ENCODE results near the gene EMC9. TPM values are rescaled to one million over a fixed set of nuclear protein-coding genes. Genes with fewer than 3 reads are reported as not detected.

The EMC9 gene
- total and polyA plus RNA-seq, 7 experiments from 2014 or later = 9.0 to 25.5 (median 13.4) TPM

DNA sequence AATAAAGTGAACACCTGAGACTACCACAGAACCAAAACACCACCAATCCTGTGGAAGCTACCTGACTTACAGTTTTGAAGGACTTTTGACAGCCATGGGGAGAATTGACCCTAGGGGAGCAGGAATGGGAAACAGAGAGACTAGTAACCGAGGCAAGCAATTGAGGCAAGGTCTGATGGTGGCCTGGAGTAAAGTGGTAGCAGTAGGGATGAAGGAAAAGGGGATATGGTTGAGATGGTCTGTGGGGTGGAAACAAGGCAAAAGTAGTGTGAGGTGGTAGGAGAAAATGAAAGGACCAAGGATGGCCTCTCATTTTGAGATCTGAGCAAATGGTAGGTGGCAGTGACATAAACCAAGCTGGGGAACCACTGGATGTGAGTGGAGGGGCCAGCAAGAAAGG is 15.4 kb upstream of the EMC9 start:
- Histone ChIP-seq H3K4me1 (ENCODE audit: control insufficient read depth in 2 of 2, insufficient read depth in 2 of 2, low read length in 2 of 2) (peaks cover 9% of the 10 kb centered on the region in 2 donors), H3K36me3 (ENCODE audit: control insufficient read depth in 2 of 3, insufficient read depth in 3 of 3, low read length in 3 of 3) (peaks cover 23 to 69% (median 26%) of the 10 kb centered on the region in 3 experiments), H3K27ac (ENCODE audit: low read depth, low read length) (no peak overlapping the region), H3K9me3 (ENCODE audit: control insufficient read depth in 2 of 3, low read length in 3 of 3) (no peaks in the 10 kb centered on the region), H3K27me3 (ENCODE audit: control insufficient read depth in 2 of 2, insufficient read depth in 2 of 2, low read length in 2 of 2) (no peaks in the 10 kb centered on the region), H3K4me3 (ENCODE audit: low read length) (no peak overlapping the region)
- ChIA-PET CTCF (interaction anchor here (0.6 kb wide), 1 partner anchor 47 kb away, joined by 4 read pairs; no protein-coding TSS in a partner anchor), POLR2A (interaction anchor here (1.0 to 1.7 kb wide), 3 partner anchors 10 to 59 kb away, joined by 3 to 7 read pairs (median 3); partner anchors contain the start of genes IPO4 and MDP1)
- H3K36me3 Mint-ChIP-seq = peaks cover 6 to 55% (median 27%) of the 10 kb centered on the region in 5 donors
- DNase-seq = no peak
- peaks cover 0 to 4% (median 0%) of the 10 kb centered on the region in 5 donors for H3K27me3 Mint-ChIP-seq
- intact Hi-C loops (cut with micrococcal nuclease) = no loop called here
- no peak overlapping the region for H3K4me3 Mint-ChIP-seq
- peak overlapping the region; percentile 46 to 100 (median 75) for H3K27ac Mint-ChIP-seq
- peaks cover 0 to 4% (median 0%) of the 10 kb centered on the region in 11 donors for H3K9me3 Mint-ChIP-seq
- peaks cover 11 to 33% (median 21%) of the 10 kb centered on the region in 7 donors for H3K4me1 Mint-ChIP-seq
- no peak for ATAC-seq

DNA sequence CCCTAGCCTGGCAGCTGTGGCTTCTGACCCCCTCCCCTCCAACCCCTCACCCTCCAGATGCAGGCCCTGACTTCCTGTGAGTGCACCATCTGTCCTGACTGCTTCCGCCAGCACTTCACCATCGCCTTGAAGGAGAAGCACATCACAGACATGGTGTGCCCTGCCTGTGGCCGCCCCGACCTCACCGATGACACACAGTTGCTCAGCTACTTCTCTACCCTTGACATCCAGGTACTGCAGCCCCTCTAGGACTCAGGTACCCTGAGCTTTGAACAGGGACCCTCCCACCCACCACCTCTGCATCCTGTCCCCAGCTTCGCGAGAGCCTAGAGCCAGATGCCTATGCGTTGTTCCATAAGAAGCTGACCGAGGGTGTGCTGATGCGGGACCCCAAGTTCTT is 13.7 kb upstream of the EMC9 start:
- intact Hi-C loops (cut with micrococcal nuclease) = no loop called here
- ChIA-PET POLR2A (interaction anchor here (0.5 to 1.7 kb wide), 8 partner anchors 8 to 88 kb away, joined by 3 to 8 read pairs (median 4); partner anchors contain the start of genes DCAF11, MDP1, NRL and PSME1), CTCF (interaction anchor here (1.2 kb wide), 1 partner anchor 9 kb away, joined by 5 read pairs; no protein-coding TSS in a partner anchor)
- Mint-ChIP-seq H3K27me3 (no peaks in the 10 kb centered on the region), H3K9me3 (no peaks in the 10 kb centered on the region), H3K27ac (peak overlapping the region in 5 of 9 donors; percentile 38 to 81 (median 61)), H3K36me3 (peaks cover 6 to 50% (median 25%) of the 10 kb centered on the region in 5 donors), H3K4me3 (no peak overlapping the region), H3K4me1 (peaks cover 0 to 25% (median 11%) of the 10 kb centered on the region in 7 donors)
- ATAC-seq = no peak
- Histone ChIP-seq H3K9me3 (ENCODE audit: control insufficient read depth in 2 of 3, low read length in 3 of 3) (no peaks in the 10 kb centered on the region), H3K27ac (ENCODE audit: low read depth, low read length) (peak overlapping the region; percentile 47), H3K4me3 (ENCODE audit: low read length) (no peak overlapping the region), H3K4me1 (ENCODE audit: control insufficient read depth in 2 of 2, insufficient read depth in 2 of 2, low read length in 2 of 2) (peaks cover under 1 to 1% of the 10 kb centered on the region in 2 donors), H3K27me3 (ENCODE audit: control insufficient read depth in 2 of 2, insufficient read depth in 2 of 2, low read length in 2 of 2) (no peaks in the 10 kb centered on the region), H3K36me3 (ENCODE audit: control insufficient read depth in 2 of 3, insufficient read depth in 3 of 3, low read length in 3 of 3) (peaks cover 27 to 77% (median 41%) of the 10 kb centered on the region in 3 experiments)
- DNase-seq = no peak

DNA sequence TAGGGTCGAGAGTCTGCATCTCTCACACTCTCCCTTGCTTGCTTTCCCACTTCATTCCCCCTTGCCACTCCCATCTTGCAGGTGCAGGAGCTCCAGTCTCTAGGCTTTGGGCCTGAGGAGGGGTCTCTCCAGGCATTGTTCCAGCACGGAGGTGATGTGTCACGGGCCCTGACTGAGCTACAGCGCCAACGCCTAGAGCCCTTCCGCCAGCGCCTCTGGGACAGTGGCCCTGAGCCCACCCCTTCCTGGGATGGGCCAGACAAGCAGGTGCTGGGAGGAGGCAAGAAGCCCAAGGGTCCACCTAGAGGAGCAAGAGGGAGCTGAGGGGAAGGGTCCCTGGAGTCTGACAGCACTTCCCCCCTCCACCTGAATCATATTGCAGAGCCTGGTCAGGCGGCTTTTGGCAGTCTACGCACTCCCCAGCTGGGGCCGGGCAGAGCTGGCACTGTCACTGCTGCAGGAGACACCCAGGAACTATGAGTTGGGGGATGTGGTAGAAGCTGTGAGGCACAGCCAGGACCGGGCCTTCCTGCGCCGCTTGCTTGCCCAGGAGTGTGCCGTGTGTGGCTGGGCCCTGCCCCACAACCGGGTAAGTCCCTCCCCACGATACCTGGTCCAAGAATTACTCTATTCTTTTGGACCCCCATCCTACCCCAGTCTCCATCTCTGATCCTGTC is 10.2 kb upstream of the EMC9 start:
- Mint-ChIP-seq H3K36me3 (peaks cover 0 to 48% (median 24%) of the 10 kb centered on the region in 5 donors), H3K27me3 (no peaks in the 10 kb centered on the region), H3K4me1 (peaks cover 19 to 38% (median 29%) of the 10 kb centered on the region in 7 donors), H3K9me3 (no peaks in the 10 kb centered on the region), H3K27ac (peak overlapping the region in 1 of 9 donors; percentile 22), H3K4me3 (no peak overlapping the region)
- intact Hi-C loops (cut with micrococcal nuclease) = no loop called here
- Histone ChIP-seq H3K9me3 (ENCODE audit: control insufficient read depth in 2 of 3, low read length in 3 of 3) (no peaks in the 10 kb centered on the region), H3K27me3 (ENCODE audit: control insufficient read depth in 2 of 2, insufficient read depth in 2 of 2, low read length in 2 of 2) (no peaks in the 10 kb centered on the region), H3K4me3 (ENCODE audit: low read length) (no peak overlapping the region), H3K36me3 (ENCODE audit: control insufficient read depth in 2 of 3, insufficient read depth in 3 of 3, low read length in 3 of 3) (peaks cover 21 to 67% (median 30%) of the 10 kb centered on the region in 3 experiments), H3K27ac (ENCODE audit: low read depth, low read length) (no peak overlapping the region), H3K4me1 (ENCODE audit: control insufficient read depth in 2 of 2, insufficient read depth in 2 of 2, low read length in 2 of 2) (peaks cover 18 to 21% of the 10 kb centered on the region in 2 donors)
- ChIA-PET CTCF (interaction anchor here (1.1 to 1.6 kb wide), 3 partner anchors 9 to 156 kb away, joined by 4 to 14 read pairs (median 6); no protein-coding TSS in a partner anchor), POLR2A (interaction anchor here (0.6 to 11.1 kb wide), 9 partner anchors 9 to 53 kb away, joined by 3 to 139 read pairs (median 3); partner anchors contain the start of genes EMC9, IPO4, IRF9 and PSME1)
- DNase-seq (no peak), ATAC-seq (no peak)

DNA sequence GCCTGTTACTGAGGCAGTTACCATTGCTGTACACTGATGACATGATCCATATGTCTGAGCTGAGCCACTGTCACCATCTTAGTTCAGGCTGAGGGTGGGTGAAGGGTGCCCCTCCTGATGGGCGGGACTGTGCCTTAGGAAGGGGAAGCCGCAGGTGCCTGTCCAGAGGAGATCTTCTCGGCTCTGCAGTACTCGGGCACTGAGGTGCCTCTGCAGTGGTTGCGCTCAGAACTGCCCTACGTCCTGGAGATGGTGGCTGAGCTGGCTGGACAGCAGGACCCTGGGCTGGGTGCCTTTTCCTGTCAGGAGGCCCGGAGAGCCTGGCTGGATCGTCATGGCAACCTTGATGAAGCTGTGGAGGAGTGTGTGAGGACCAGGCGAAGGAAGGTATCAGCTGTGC is 9.6 kb upstream of the EMC9 start:
- Histone ChIP-seq H3K4me3 (ENCODE audit: low read length) (no peak overlapping the region), H3K27ac (ENCODE audit: low read depth, low read length) (no peak overlapping the region), H3K4me1 (ENCODE audit: control insufficient read depth in 2 of 2, insufficient read depth in 2 of 2, low read length in 2 of 2) (peaks cover 19 to 24% of the 10 kb centered on the region in 2 donors), H3K36me3 (ENCODE audit: control insufficient read depth in 2 of 3, insufficient read depth in 3 of 3, low read length in 3 of 3) (peaks cover 21 to 62% (median 30%) of the 10 kb centered on the region in 3 experiments), H3K27me3 (ENCODE audit: control insufficient read depth in 2 of 2, insufficient read depth in 2 of 2, low read length in 2 of 2) (no peaks in the 10 kb centered on the region), H3K9me3 (ENCODE audit: control insufficient read depth in 2 of 3, low read length in 3 of 3) (no peaks in the 10 kb centered on the region)
- H3K9me3 Mint-ChIP-seq = no peaks in the 10 kb centered on the region
- ATAC-seq = no peak
- no peak for DNase-seq
- CTCF ChIA-PET = interaction anchor here (1.0 to 1.6 kb wide), 4 partner anchors 9 to 156 kb away, joined by 3 to 14 read pairs (median 5); no protein-coding TSS in a partner anchor
- peak overlapping the region in 1 of 10 donors; percentile 56 for H3K4me3 Mint-ChIP-seq
- H3K27ac Mint-ChIP-seq = peak overlapping the region in 3 of 9 donors; percentile 22 to 52 (median 28)
- peaks cover 0 to 50% (median 23%) of the 10 kb centered on the region in 5 donors for H3K36me3 Mint-ChIP-seq
- POLR2A ChIA-PET = interaction anchor here (0.5 to 11.1 kb wide), 9 partner anchors 10 to 119 kb away, joined by 3 to 139 read pairs (median 5); partner anchors contain the start of genes EMC9, IPO4, IRF9 and PSME1
- H3K27me3 Mint-ChIP-seq = no peaks in the 10 kb centered on the region
- intact Hi-C loops (cut with micrococcal nuclease) = no loop called here
- peaks cover 19 to 43% (median 32%) of the 10 kb centered on the region in 7 donors for H3K4me1 Mint-ChIP-seq

DNA sequence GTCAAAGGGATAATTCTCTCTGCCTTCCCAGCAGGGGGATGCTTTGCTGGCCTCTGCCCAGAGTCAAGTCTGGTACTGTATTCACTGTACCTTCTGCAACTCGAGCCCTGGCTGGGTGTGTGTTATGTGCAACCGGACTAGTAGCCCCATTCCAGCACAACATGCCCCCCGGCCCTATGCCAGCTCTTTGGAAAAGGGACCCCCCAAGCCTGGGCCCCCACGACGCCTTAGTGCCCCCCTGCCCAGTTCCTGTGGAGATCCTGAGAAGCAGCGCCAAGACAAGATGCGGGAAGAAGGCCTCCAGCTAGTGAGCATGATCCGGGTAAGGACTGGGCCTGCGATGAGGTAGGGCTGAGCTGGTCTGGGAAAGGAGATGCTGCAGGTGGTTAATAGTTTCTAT is 9.2 kb upstream of the EMC9 start:
- peaks cover 23 to 28% of the 10 kb centered on the region in 2 donors for H3K4me1 ChIP-seq (ENCODE audit: control insufficient read depth in 2 of 2, insufficient read depth in 2 of 2, low read length in 2 of 2)
- Mint-ChIP-seq H3K4me3 (peak overlapping the region in 5 of 10 donors; percentile 20 to 56 (median 50)), H3K27ac (peak overlapping the region in 5 of 9 donors; percentile 18 to 68 (median 28)), H3K36me3 (peaks cover 0 to 50% (median 19%) of the 10 kb centered on the region in 5 donors), H3K27me3 (no peaks in the 10 kb centered on the region), H3K9me3 (no peaks in the 10 kb centered on the region), H3K4me1 (peaks cover 24 to 48% (median 36%) of the 10 kb centered on the region in 7 donors)
- intact Hi-C loops (cut with micrococcal nuclease) = no loop called here
- H3K36me3 ChIP-seq (ENCODE audit: control insufficient read depth in 2 of 3, insufficient read depth in 3 of 3, low read length in 3 of 3) = peaks cover 17 to 58% (median 26%) of the 10 kb centered on the region in 3 experiments
- no peaks in the 10 kb centered on the region for H3K9me3 ChIP-seq (ENCODE audit: control insufficient read depth in 2 of 3, low read length in 3 of 3)
- CTCF ChIA-PET = interaction anchor here (1.0 to 1.6 kb wide), 4 partner anchors 10 to 157 kb away, joined by 3 to 14 read pairs (median 5); no protein-coding TSS in a partner anchor
- no peak for DNase-seq
- no peak overlapping the region for H3K4me3 ChIP-seq (ENCODE audit: low read length)
- POLR2A ChIA-PET = interaction anchor here (0.5 to 11.1 kb wide), 11 partner anchors 10 to 119 kb away, joined by 3 to 139 read pairs (median 5); partner anchors contain the start of genes EMC9, IPO4, IRF9 and PSME1
- H3K27me3 ChIP-seq (ENCODE audit: control insufficient read depth in 2 of 2, insufficient read depth in 2 of 2, low read length in 2 of 2) = no peaks in the 10 kb centered on the region
- no peak for ATAC-seq
- no peak overlapping the region for H3K27ac ChIP-seq (ENCODE audit: low read depth, low read length)

DNA sequence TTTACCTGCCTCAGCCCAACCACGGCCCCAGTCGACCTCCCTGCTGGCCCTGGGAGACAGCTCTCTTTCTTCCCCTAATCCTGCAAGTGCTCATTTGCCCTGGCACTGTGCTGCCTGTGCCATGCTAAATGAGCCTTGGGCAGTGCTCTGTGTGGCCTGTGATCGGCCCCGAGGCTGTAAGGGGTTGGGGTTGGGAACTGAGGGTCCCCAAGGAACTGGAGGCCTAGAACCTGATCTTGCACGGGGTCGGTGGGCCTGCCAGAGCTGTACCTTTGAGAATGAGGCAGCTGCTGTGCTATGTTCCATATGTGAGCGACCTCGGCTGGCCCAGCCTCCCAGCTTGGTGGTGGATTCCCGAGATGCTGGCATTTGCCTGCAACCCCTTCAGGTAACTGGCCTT is 8.7 kb upstream of the EMC9 start:
- Mint-ChIP-seq H3K9me3 (no peaks in the 10 kb centered on the region), H3K36me3 (peaks cover 0 to 52% (median 17%) of the 10 kb centered on the region in 5 donors), H3K27ac (peak overlapping the region in 3 of 9 donors; percentile 18 to 68 (median 52)), H3K4me1 (peaks cover 29 to 53% (median 41%) of the 10 kb centered on the region in 7 donors), H3K27me3 (no peaks in the 10 kb centered on the region), H3K4me3 (peak overlapping the region in 1 of 10 donors; percentile 50)
- POLR2A ChIA-PET = interaction anchor here (1.0 to 11.1 kb wide), 7 partner anchors 10 to 93 kb away, joined by 3 to 139 read pairs (median 5); partner anchors contain the start of genes EMC9, IPO4, IRF9 and PSME1
- intact Hi-C loops (cut with micrococcal nuclease) = no loop called here
- H3K4me3 ChIP-seq (ENCODE audit: low read length) = no peak overlapping the region
- no peak for ATAC-seq
- H3K4me1 ChIP-seq (ENCODE audit: control insufficient read depth in 2 of 2, insufficient read depth in 2 of 2, low read length in 2 of 2) = peaks cover 28 to 33% of the 10 kb centered on the region in 2 donors
- CTCF ChIA-PET = interaction anchor here (0.7 to 4.8 kb wide), 4 partner anchors 10 to 36 kb away, joined by 3 to 36 read pairs (median 8); partner anchors contain the start of genes DCAF11 and IRF9
- peaks cover 12 to 53% (median 21%) of the 10 kb centered on the region in 3 experiments for H3K36me3 ChIP-seq (ENCODE audit: control insufficient read depth in 2 of 3, insufficient read depth in 3 of 3, low read length in 3 of 3)
- no peak overlapping the region for H3K27ac ChIP-seq (ENCODE audit: low read depth, low read length)
- no peak for DNase-seq
- H3K27me3 ChIP-seq (ENCODE audit: control insufficient read depth in 2 of 2, insufficient read depth in 2 of 2, low read length in 2 of 2) = no peaks in the 10 kb centered on the region
- no peaks in the 10 kb centered on the region for H3K9me3 ChIP-seq (ENCODE audit: control insufficient read depth in 2 of 3, low read length in 3 of 3)
